SIG-M5 treated with dmso at 0.1 percent for 504 hours (cell line): ENCODE results near the gene ACRBP.
"Not testable (repeated sequence)": the region's sequence is repeated elsewhere in the genome, so short reads cannot be mapped to it uniquely, and the experiment has no call there.

Experiments used
- DNase-seq: peaks from one replicate; lab custom pipeline; 2025; ENCODE audit not compliant: unreplicated experiment; lab: John Stamatoyannopoulos, UW

ACRBP gene

DNA sequence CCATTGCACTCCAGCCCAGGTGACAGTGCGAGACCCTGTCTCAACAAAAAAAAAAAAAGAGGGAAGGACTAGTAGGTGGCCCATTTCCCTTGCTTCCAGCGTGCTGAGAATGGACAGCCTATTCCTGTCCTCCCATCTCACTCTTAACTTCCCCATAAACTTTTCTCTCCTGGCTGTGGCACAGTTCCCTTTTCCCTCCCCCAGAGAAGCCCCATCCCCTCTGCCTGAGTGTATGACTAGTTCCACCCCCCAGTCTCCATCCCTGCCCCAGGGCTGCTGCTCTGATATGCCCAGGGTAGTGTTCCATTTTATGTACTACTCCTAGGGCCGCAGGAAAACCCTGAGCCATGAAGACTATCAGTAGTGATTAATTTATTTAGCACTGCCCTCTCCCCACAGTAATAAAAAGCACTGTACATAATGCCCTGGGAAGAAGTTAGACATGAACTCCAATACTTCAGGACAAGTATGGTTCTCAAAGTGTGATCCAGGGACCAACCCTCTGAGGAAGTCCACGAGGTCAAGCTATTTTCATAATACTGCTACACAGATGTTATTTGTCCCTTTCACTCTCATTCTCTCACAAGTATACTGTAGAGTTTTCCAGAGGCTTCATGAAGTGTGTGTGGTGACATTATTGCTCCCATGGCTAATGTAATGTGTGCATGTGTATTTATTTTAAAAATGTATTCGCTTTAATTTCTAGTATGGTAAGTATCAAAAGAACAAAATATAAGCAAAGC lies 28.6 kb downstream of the ACRBP start:
- DNase-seq: peak; percentile 30

DNA sequence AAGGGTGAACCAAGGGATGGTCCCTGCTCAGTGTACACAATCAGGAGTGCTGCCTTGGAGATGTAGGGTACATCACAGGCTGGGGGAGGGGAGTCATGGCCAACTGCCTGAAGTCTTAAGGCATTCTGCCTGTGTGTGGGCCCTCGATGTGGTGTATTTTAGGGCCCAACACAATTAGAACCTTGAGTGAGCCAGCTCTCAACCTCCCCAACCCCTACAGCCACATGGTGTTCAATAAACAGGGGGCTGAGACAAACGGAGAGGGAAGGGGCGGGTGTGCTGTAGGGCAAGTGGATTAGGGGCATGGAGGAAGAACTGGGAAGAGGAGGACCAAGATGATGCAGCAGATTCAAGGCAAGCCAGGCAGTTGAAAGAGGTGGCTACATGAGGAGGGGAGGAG lies 31.4 kb downstream of the ACRBP start:
- DNase-seq: no peak

DNA sequence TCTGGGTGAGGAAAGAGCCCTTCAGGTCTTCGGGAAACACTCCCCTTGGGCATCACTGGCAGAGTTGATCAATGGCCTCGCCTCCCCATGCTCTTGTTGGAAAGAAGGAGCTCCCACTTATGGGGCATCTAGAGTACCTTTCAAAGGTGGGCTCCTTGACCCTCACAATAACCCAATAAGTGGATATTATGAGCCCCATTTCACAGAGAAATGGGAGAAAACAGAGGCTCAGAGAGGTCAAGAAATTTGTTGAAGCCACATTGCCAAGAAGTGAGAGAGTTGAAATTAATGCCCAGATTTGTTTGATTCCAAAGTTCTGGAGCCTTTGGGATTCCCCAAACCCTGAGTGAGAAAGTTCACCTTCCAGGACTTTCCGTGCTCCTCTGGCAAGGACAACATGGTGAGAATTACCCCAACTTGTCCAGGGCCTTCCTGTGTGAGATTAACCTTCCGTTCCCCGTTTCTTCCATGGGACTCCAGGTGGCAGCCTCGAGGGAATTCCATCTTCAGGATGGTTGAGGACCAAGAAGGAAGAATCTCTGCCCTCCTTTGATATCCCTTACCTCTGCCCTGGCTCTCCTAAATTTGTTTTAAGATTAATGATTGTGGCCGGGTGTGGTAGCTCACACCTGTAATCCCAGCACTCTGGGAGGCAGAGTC lies 32.6 kb downstream of the ACRBP start:
- DNase-seq: no peak

DNA sequence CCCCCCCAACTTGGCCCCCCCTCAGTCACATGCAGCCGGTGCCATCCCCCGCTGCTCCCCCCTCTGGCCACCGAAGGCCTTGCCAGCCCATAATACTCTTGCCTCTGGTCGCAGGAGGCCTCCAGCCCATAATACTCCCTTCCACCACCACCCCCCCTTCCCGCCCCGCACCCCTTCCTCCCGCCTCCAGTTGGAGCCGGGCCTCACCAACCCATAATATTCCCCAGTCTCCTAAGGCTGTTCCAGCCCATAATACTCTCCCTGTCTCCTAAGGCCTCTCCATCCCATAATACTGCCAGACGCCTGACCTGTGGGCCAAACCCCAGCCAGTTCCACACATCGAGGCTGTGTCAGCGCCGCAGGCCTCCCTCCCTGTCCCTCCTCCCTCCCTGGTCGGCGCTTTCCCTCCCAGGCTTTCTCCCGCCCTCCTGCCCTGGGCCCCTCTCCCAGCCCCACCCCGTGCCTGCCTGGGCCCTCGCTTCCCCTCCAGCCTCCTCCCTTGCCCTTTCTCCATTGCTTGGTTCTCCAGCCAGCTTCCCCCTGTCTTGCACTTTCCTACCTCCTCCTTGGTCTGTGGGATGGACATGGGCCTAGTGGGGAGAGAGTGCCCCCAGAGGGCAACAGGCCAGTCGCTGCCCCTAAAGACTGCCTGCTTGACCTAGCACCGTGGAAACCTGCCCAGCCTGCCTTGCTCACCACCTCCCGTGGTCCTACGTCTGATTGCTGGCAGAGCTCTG lies 33.3 kb downstream of the ACRBP start:
- DNase-seq: peak; percentile 96

DNA sequence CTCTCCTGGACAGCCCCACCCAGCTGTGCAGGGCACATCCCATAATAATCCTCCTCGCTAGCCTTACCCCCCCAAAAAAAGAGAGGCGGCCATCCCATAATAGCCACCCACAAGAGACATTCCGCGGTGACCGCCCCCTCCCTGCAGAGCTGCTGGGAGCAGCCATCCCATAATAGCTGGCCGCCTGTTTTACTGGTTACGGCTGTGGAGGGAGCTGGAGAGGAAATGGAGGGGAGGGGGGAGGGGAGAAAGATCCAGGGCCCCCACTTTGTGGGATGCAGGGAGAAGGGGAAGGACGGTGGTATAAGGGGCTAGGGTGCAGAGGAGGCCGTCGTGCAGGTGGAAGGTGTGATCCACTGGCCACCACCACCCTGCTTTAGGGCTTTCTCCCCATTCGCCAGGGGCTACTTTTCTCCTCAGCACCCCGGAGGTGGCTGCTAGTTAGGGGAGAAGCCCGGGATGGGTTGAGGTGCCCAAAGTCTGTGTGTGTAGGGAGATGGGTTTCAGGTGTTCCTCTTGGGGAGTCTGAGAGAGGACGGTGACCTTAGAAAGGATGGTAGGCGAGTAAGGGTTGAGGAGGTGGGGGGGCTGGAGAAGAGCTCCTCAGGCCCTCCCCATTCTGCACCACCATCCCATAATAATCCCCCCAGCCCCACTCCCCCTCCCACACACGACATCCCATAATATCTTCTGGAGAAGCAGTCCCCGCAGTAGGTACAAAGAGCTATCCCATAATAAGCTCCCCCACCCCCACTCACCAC lies 34.0 kb downstream of the ACRBP start:
- peak; percentile 79 for DNase-seq

DNA sequence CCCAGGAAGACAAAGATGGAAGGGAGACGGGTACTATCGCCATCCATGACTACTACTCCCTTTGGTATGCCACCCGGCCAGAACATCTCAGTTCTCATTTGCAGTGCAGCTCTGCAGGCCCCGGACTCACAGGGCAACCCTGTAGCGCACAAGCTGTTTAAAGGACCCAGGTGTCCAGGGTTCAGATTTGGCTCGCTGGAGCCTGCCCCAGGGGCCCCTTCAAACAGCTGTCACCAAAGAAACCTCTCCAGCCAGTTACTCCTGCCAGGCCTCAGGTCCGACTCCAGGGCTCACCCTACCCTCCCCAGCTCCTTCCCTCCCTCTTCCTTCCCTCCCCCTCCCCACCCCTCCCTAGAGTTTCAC lies 34.6 kb downstream of the ACRBP start:
- no peak for DNase-seq

DNA sequence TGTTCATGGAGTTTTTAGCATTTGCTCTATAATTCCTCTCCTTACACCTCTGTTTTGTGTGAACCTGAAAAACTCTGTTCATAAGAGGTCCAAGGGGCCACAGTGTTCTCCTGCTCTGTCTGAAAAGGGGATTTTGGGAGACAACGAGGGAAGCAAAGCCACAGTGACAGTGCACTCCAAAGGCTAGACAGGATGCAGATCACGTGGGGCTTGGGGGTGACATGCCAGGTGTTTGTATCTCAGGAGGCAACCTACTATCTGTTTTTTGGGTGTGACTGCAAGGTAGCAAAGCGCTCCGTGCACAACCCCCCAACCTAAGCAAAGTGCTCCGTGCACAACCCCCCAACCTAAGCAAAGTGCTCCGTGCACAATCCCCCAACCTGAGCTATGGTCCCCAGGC lies 35.0 kb downstream of the ACRBP start:
- no peak for DNase-seq

DNA sequence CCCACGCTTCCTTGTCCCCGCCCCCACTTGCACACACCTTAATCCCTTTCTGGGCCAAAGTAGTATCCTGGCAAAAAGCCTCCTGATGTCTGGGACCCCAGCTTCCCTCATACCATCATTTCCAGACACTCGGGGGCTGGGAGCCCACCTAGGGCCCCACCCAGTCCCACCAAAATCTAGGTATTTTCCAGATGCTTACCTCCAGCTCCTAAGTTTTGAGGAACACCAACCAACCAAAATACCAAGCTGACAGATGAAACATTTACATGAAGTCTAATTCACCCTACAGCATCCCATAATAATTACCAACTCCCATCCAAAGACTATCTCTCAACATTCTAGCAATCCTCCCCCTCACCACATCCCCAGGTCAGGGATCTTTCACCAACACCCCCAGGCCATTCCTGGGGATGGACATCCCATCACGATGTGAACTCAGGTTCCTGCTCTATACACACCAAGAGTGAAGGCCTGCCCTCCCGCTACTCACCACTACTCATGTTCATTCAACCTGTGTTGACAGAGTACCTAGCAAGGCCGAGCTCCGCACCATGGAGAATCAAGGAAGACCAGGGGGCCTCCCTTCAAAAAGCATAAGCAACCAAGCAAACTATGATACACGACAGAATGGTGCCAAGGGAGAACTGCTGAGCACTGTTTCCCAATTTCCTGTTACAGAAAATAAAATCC lies 38.5 kb downstream of the ACRBP start:
- DNase-seq: no peak

DNA sequence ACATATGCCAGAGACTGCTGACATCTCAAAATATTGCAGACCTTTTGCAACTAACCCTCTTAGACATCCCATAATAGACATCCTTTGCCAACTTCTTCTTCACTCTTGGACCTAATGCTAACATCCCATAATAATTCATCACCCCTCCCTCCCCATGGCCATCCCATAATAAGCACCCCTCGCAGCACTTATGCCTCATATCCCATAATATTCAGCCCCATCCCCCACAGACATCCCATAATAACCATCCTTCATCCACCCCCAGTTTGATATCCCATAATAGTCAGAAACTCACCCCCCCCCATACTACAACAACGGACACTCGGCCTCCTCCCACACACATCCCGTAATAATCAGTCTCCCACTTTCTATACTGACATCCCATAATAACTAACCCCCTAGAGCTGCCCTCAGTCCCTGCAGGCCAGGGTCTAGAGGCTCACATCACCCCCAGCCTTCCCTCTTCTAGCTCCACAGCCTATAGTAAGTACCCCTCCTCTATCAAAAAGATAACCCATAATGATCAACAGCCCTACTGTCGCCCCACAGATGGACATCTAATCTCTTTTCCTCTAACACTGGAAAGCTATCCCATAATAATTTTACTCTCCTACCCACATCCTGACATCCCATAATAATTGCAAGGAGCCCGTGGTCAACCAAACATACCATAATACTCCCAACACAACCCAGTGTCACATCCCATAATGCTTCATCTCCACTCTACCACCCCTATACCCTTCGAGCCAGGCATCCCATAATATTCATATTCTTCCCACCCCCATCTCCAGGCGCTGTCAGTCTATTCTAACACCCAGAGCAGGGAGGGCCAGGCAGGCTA lies 39.3 kb downstream of the ACRBP start:
- peak; percentile 87 for DNase-seq

DNA sequence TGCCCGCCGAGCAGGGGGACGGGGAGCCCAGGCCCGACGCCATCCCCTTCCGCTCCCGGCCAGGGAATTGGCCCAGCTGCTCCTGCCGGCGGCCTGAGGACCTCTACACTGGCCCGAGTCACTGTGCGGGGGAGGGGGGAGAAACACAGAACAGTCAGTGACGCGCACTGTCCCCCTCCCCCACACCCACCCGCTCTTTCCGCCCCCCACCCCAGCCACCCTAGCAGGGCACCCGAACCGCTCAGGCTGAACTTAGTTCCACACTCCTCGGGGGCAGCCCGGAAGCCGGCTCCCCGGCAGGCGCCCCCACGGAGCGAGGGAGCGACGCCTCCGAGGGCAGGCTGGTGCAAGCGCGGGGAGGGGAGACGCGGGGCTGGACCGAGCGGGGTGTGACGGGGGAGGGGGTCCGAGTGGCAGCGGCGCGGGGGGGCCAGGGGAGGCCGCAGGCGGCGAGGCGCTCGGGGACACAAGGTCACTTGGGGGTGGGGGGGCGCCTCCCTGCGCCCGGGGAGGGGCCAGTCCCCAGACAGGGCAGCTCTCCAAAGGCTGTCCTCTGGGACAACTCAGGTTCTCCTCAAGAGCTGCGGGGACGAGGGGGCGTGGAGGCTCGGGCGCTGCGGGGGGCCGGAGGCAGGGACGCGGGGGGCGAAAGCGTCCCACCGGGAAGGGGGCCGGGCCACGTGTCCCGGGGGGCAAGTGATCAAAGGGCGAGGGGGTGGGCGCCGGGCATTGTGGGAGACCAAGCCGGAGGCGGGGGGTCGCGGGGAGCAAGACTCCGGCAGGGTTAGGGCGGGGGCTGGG lies 40.7 kb downstream of the ACRBP start:
- peak; percentile 37 for DNase-seq

DNA sequence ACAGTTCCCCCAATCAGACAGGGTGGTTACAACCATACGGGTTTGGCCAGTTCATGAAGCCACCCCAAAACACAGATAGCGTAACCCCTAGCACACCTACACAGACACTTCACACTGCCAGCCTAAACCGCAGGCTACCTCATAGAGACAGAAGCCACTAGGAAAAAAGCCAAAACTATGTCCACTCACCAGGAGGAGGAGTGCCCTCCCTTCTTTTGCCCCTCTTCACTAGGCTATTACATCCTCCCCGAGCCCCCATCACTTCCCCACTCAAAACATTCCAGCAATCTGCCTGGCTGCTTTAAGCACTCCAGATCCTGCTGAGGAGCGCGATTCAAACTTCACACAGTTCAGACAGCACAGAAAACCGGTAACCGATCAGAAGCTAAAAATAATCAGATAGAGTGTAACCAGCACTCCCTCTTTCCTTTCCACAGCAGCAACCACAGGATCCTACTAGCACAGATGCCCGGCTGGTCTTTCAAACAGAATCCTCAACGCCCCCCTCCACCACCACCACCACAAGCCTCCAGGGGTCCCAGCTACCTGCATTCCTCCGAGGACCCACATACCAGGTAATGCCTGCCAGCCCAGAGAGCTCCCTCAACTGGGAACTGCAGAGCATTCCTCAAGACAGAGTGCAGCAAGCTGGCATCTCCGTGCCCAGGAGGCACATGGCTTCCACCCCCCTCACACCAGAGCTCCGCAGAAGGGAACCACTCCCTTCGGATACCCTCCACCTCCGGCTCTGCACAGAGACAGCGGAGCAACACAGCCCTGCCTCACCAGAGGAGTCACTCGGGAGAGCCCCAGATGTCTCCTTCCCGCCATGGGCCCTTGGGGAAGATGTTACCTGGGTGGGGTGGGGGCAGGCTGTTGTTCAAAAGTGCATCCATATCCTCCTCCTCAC lies 41.6 kb downstream of the ACRBP start:
- no peak for DNase-seq

DNA sequence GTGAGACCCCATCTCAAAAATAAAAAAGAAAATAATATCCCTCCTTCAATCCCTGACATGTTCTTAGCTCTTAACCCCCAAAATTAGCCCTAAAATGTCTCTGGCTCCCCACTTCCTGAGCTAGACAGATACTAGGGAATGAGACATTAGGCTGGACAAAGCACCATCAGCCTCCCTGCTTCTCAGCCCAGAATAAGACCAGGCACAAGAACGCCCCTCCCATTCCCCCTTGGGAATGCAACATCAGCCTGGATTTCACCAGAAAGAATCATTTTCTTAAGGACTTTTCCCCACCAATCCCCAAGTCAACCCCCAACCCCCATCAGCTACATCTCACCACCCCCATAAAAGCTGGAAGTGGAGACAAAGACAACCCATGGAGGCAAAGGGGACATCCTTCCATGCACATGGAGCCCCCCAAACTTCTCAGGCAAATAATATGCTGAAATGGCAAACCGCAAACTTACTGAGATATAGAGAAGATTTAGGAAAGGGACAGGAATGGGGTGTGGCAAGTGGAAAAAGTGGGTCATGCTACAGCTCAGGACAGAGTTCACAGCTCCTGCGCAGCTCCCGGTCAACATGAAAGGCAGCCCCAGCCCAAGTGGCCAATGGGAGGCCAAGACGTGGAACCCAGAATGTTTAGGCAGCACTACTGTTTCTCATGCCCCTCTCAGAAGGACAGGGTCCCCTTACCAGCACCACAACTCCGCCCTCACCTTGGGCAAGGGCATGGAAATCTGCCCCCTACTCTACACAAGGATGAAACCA lies 42.8 kb downstream of the ACRBP start:
- DNase-seq: no peak

DNA sequence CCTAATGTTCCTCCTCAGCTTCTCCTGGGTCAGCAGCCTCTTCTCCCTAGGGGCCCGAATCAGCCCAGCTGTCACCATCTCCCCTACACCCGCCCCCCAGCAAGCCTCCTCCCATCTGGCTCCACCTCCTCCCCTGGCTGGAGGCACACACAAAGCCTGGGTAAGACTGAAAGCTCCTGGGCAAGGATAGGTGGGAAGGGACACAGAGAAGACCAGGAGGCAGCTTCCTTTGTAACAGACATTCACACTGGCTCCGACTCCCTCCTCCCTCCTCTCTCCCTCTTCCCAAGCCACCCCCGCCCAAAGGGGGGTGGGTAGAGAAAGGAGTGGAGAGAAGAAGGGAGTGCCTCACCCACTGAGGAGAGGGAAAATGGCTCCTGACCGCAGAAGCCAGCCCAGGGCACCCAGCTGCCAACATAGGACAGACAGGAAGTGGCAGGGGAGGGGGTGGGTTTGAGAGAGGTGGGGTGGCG lies 44.1 kb downstream of the ACRBP start:
- DNase-seq: no peak

DNA sequence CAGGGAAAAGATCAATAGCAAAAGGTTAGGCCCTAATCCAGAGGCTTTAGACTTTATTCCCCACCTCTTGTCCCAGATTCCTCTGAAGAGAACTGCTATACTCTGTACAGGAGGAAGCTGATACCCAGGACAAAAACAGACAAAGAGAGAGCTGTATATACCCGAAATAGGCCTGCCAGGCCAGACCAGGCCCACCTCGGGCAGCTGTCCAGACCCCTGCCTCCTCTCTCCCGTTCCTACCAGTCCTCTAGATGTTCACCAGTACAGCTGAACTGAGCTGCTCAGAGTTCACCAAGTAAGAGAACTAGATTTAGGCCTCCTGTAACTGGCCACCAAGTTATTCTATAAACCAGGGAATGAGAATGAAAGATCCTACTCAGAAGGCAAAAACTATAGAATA lies 44.7 kb downstream of the ACRBP start:
- DNase-seq: no peak

DNA sequence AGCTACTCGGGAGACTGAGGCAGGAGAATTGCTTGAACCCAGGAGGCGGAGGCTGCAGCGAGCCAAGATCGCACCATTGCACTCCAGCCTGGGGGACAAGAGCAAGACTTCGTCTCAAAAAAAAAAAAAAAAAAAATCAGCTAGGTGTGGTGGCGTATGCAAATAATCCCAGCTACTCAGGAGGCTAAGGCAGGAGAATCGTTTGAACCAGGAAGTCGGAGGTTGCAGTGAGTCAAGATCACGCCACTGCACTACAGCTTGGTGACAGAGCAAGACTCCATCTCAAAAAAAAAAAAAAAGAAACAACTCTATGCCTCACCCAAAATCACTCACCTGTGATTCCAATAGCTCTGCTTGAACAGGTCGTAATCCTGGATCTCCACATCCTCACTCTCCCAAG lies 51.6 kb downstream of the ACRBP start:
- DNase-seq: not testable (repeated sequence)

DNA sequence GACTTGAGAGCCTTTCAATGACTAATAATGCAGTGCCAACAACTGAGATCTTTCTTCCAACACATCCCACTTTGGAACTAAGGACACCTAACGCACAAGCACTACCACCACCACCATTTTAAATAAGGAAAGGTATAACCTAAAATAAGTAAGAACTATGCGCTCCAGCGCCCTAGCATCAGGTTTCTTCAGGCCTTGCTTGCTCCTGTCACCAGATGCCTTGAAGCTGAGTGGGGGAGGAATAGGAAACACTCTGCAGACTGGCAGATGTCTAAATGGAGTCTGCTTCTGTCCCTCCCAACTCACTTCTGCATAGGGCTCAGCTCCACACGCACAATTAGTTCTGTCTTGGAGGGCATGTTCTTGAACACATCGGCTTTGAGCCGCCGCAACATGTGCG lies 55.1 kb downstream of the ACRBP start:
- DNase-seq: no peak
